ENCODE data around the gene WWOX. TPM values are rescaled to one million over a fixed set of nuclear protein-coding genes. Genes with fewer than 3 reads are reported as not detected.
A peak's percentile ranks its signal among the peaks of the same experiment; 100 is the strongest.

The WWOX gene
- total and polyA plus RNA-seq, 2 experiments from 2014 or later = 17.0 to 39.8 TPM

DNA sequence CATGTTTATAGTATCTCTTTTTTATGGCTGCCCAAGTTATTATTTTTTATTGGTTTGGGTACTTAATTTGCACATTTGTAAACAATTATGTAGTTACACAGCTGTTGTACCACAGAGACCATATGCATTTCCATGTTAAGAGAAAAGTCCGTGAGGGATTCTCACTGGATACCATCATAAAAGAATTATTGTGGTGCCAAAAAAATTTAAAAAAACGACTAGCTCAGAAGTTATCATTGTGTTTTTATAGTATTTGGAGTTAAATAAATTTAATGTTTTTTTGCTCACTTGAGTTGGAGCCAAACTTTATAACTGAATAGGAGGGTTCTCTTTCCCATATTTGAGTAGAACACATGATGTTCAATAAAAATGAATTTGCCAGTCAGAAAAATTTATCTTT, 618.7 kb downstream of the WWOX start:
- DNase-seq (ENCODE audit: low spot score) = no peak
- Histone ChIP-seq H3K9me2 (replicated peaks; ENCODE audit: insufficient read depth) (no peaks in the 10 kb centered on the region), H2AFZ (no peak overlapping the region), H3K27ac (no peak overlapping the region), H3K36me3 (replicated peaks; ENCODE audit: insufficient read depth, low read depth) (no peaks in the 10 kb centered on the region), H3K27me3 (no peaks in the 10 kb centered on the region), H3K4me3 (no peak overlapping the region), H4K20me1 (ENCODE audit: insufficient read depth, poor library complexity, severe bottlenecking) (no peaks in the 10 kb centered on the region), H3K9me3 (ENCODE audit: low read depth) (no peaks in the 10 kb centered on the region), H3K4me2 (no peak overlapping the region), H3K79me2 (no peaks in the 10 kb centered on the region), H3K4me1 (ENCODE audit: insufficient read depth) (no peaks in the 10 kb centered on the region)
- TF ChIP-seq, protein P1, sequence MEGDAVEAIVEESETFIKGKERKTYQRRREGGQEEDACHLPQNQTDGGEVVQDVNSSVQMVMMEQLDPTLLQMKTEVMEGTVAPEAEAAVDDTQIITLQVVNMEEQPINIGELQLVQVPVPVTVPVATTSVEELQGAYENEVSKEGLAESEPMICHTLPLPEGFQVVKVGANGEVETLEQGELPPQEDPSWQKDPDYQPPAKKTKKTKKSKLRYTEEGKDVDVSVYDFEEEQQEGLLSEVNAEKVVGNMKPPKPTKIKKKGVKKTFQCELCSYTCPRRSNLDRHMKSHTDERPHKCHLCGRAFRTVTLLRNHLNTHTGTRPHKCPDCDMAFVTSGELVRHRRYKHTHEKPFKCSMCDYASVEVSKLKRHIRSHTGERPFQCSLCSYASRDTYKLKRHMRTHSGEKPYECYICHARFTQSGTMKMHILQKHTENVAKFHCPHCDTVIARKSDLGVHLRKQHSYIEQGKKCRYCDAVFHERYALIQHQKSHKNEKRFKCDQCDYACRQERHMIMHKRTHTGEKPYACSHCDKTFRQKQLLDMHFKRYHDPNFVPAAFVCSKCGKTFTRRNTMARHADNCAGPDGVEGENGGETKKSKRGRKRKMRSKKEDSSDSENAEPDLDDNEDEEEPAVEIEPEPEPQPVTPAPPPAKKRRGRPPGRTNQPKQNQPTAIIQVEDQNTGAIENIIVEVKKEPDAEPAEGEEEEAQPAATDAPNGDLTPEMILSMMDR (IDR thresholded peaks at IDR 0.05; ENCODE audit: poor library complexity) = no peak
- TF ChIP-seq EZH2 (IDR thresholded peaks at IDR 0.05; ENCODE audit: borderline replicate concordance) (no peak), EZH2phosphoT487 (IDR thresholded peaks at IDR 0.05; ENCODE audit: low read depth, severe bottlenecking, unreplicated experiment) (no peak)
- 50% methylated on average over 2 of the region's 2 CpGs for WGBS (ENCODE audit: low lambda C conversion rate, missing lambda C conversion rate)

DNA sequence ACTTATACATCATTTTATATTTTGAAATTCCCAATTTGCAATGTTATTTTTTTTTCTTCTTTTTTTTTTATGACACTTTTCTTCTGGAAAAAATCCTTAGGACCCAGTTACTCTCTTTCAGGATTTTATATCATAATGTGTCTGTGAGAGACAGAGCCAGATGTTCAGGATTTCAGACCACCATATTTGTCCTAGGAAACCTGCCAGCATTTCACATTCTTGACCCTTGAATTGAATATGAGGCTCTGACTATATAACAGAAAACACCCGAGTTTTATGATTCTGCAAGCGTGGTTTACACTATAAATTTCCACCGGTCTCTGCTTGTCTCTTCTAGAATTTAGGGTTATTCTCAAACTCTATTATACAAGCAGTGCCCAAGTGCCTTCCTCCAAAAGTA, 621.0 kb downstream of the WWOX start:
- WGBS (ENCODE audit: low lambda C conversion rate, missing lambda C conversion rate) = 47% methylated on average over 3 of the region's 3 CpGs
- H3K79me2 ChIP-seq = no peaks in the 10 kb centered on the region
- no peak overlapping the region for H3K4me3 ChIP-seq
- H3K9me3 ChIP-seq (ENCODE audit: low read depth) = no peaks in the 10 kb centered on the region
- no peaks in the 10 kb centered on the region for H3K4me1 ChIP-seq (ENCODE audit: insufficient read depth)
- H3K27me3 ChIP-seq = no peaks in the 10 kb centered on the region
- no peaks in the 10 kb centered on the region for H3K9me2 ChIP-seq (replicated peaks; ENCODE audit: insufficient read depth)
- H2AFZ ChIP-seq = no peak overlapping the region
- no peak for DNase-seq (ENCODE audit: low spot score)
- H3K36me3 ChIP-seq (replicated peaks; ENCODE audit: insufficient read depth, low read depth) = no peaks in the 10 kb centered on the region
- H3K4me2 ChIP-seq = no peak overlapping the region
- H3K27ac ChIP-seq = no peak overlapping the region
- TF ChIP-seq EZH2 (IDR thresholded peaks at IDR 0.05; ENCODE audit: borderline replicate concordance) (no peak), EZH2phosphoT487 (IDR thresholded peaks at IDR 0.05; ENCODE audit: low read depth, severe bottlenecking, unreplicated experiment) (no peak)
- TF ChIP-seq, protein P1 (IDR thresholded peaks at IDR 0.05; ENCODE audit: poor library complexity) = no peak
- H4K20me1 ChIP-seq (ENCODE audit: insufficient read depth, poor library complexity, severe bottlenecking) = no peaks in the 10 kb centered on the region

DNA sequence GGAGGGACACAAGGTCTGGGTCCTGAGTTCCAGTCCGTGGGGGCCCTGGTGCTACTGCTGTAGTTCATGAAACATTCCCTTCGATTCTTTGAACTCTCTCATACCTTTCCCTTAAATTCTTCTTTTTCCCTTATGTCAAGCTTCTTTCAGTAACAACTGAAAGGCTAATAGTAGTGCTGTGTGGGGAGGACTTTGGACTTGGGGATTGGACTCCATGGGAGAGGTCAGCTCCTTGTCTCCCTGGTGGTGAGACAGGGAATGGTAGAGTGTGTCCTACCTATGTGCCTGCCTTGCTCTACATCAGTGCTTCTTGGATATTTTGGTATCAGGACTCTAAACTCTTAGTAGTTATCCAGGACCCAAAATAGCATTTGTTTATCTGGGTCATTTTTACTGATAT, 628.1 kb downstream of the WWOX start:
- TF ChIP-seq, protein P1 (IDR thresholded peaks at IDR 0.05; ENCODE audit: poor library complexity) = no peak
- TF ChIP-seq EZH2phosphoT487 (IDR thresholded peaks at IDR 0.05; ENCODE audit: low read depth, severe bottlenecking, unreplicated experiment) (no peak), EZH2 (IDR thresholded peaks at IDR 0.05; ENCODE audit: borderline replicate concordance) (no peak)
- H3K4me2 ChIP-seq = no peak overlapping the region
- H3K27me3 ChIP-seq = no peaks in the 10 kb centered on the region
- DNase-seq (ENCODE audit: low spot score) = peak; percentile 32
- no peak overlapping the region for H2AFZ ChIP-seq
- H3K4me3 ChIP-seq = no peak overlapping the region
- 97% methylated on average over 2 of the region's 2 CpGs for WGBS (ENCODE audit: low lambda C conversion rate, missing lambda C conversion rate)
- H3K27ac ChIP-seq = no peak overlapping the region
- H3K36me3 ChIP-seq (replicated peaks; ENCODE audit: insufficient read depth, low read depth) = no peaks in the 10 kb centered on the region
- no peaks in the 10 kb centered on the region for H3K79me2 ChIP-seq
- H3K9me3 ChIP-seq (ENCODE audit: low read depth) = no peaks in the 10 kb centered on the region
- no peaks in the 10 kb centered on the region for H3K9me2 ChIP-seq (replicated peaks; ENCODE audit: insufficient read depth)
- H3K4me1 ChIP-seq (ENCODE audit: insufficient read depth) = no peaks in the 10 kb centered on the region
- no peaks in the 10 kb centered on the region for H4K20me1 ChIP-seq (ENCODE audit: insufficient read depth, poor library complexity, severe bottlenecking)

DNA sequence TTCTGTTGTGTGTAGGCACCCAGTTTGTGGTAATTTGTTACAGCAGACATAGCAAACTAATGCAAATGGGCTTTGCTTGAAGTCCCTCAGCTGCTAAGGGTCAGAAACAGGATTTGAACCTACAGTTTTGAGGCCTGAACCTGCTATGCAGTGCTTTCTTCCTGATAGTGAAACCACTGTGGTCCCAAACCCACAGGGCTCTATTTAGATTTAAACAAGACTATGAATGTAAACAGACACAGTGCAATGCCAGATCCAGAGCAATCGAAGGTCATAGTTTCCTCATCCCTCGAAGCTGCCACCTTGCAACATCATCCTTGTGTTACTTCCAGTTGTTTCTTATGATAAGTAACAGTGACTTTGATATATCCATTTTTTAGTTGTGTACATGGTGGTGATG, 630.2 kb downstream of the WWOX start:
- Histone ChIP-seq H3K36me3 (replicated peaks; ENCODE audit: insufficient read depth, low read depth) (no peaks in the 10 kb centered on the region), H3K4me3 (no peak overlapping the region), H4K20me1 (ENCODE audit: insufficient read depth, poor library complexity, severe bottlenecking) (no peaks in the 10 kb centered on the region), H3K4me1 (ENCODE audit: insufficient read depth) (no peaks in the 10 kb centered on the region), H3K27me3 (no peaks in the 10 kb centered on the region), H3K9me3 (ENCODE audit: low read depth) (no peaks in the 10 kb centered on the region), H3K79me2 (no peaks in the 10 kb centered on the region), H3K4me2 (peak overlapping the region; percentile 19), H2AFZ (no peak overlapping the region), H3K27ac (peak overlapping the region; percentile 14), H3K9me2 (replicated peaks; ENCODE audit: insufficient read depth) (no peaks in the 10 kb centered on the region)
- 46% methylated on average over 2 of the region's 2 CpGs for WGBS (ENCODE audit: low lambda C conversion rate, missing lambda C conversion rate)
- no peak for TF ChIP-seq EZH2phosphoT487 (IDR thresholded peaks at IDR 0.05; ENCODE audit: low read depth, severe bottlenecking, unreplicated experiment)
- TF ChIP-seq, protein P1 (IDR thresholded peaks at IDR 0.05; ENCODE audit: poor library complexity) = no peak
- TF ChIP-seq EZH2 (IDR thresholded peaks at IDR 0.05; ENCODE audit: borderline replicate concordance) = no peak
- DNase-seq (ENCODE audit: low spot score) = peak; percentile 23

All from hepatocyte (in vitro differentiated cells).